Activated CD8-positive, alpha-beta memory T cell treated with anti-CD3 and anti-CD28 coated beads for 36 hours (primary cell): Measurements from ENCODE around the gene LKAAEAR1. TPM values are rescaled to one million over a fixed set of nuclear protein-coding genes. Genes with fewer than 3 reads are reported as not detected.
"Not testable (repeated sequence)": the region's sequence is repeated elsewhere in the genome, so short reads cannot be mapped to it uniquely, and the experiment has no call there.

Source experiments
- CTCF ChIA-PET: fragments of 350-600 bp; sonication (Branson Sonifier 250); formaldehyde crosslinking; loops from one replicate; lab custom pipeline; 2021; ENCODE audit warnings: antibody characterized with exemption; lab: Charles Lee
- POLR2A ChIA-PET: fragments of 350-600 bp; sonication (Branson Sonifier 250); formaldehyde crosslinking; loops from one replicate; lab custom pipeline; 2021; ENCODE audit warnings: antibody characterized with exemption; lab: Charles Lee
- total RNA-seq, 2 experiments: library from RNA; stranded (reverse); gene quantifications; one replicate each; pipeline ENCODE4 v1.2.3, GENCODE V29; 2021

The LKAAEAR1 gene
- total RNA-seq, 2 experiments from 2014 or later, result 0.42 TPM; not detected in 1

- CTCF ChIA-PET, result interaction anchor here (0.7 to 4.9 kb wide), 10 partner anchors 12 to 564 kb away, joined by 3 to 27 read pairs (median 4); partner anchors contain the start of genes LKAAEAR1, OPRL1 and RGS19
- POLR2A ChIA-PET, result no interaction called here
Observed at GRCh38 chr20:64101731-64102621, 17.8 kb upstream of the LKAAEAR1 start.

DNA sequence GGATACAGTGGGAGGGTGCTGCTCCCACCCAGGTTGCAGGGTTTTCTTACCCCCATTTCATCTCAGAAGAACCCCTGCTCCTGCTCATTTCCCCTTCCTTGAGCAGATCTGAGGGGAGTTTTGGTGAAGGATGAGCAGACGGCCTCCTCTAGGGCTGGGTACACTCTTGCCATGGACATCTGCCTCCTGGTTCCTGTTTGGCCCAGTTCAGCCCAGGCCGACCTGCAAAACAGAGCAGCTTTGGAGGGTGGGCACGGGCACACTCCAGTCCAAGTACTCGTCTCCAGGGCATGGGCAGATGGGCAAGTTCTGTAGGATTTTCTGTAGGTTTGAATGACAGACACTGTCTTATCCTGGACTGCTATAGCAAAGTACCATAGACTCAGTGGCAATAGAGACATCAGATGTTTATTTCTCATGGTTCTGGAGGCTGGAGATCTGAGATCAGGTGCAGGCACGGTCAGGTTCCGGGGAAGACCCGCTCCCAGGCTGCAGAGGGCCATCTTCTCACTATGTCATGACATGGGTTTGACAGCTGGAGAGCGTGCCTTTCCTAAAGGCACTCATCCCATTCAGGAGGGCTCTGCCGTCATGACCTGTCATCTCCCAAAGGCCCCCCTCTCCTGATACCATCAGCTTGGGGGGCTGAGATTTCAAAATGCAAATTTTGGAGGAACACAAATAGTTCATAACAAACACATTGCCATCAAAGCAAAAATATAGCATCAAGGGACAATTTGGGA lies 16.9 kb upstream of the LKAAEAR1 start:
- ChIA-PET POLR2A (no interaction called here), CTCF (interaction anchor here (0.7 to 4.9 kb wide), 5 partner anchors 16 to 21 kb away, joined by 3 to 27 read pairs (median 3); partner anchors contain the start of genes OPRL1 and RGS19)

DNA sequence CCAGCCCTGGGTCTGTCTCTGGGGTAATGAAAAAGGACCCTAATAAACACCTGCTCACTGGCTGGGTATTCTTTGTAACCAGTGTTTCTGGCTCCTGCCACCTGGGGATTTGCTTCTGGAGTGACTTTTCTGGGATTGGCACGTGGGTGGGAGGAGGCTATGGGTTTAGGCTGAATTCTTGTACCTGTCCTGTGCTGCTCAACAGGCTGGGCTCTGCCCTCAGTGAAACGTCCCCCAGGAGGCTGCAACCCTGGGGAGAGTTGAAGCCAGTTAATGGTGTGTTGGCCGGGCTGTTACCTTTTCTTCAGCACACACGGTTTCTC lies 16.3 kb upstream of the LKAAEAR1 start:
- CTCF ChIA-PET, result interaction anchor here (4.9 kb wide), 1 partner anchor 20 kb away, joined by 27 read pairs; no protein-coding TSS in a partner anchor

GRCh38 chr20:64099880-64100565 lies 15.8 kb upstream of the LKAAEAR1 start:
- ChIA-PET POLR2A (no interaction called here), CTCF (interaction anchor here (1.2 to 4.9 kb wide), 3 partner anchors 8 to 61 kb away, joined by 3 to 27 read pairs (median 4); no protein-coding TSS in a partner anchor)

More for the DNA sequence above, 16.3 kb upstream of the LKAAEAR1 start:
- POLR2A ChIA-PET, result no interaction called here

GRCh38 chr20:64099086-64099786 lies 15.0 kb upstream of the LKAAEAR1 start:
- ChIA-PET POLR2A (no interaction called here), CTCF (interaction anchor here (1.0 to 4.9 kb wide), 4 partner anchors 9 to 60 kb away, joined by 3 to 27 read pairs (median 4); no protein-coding TSS in a partner anchor)

DNA sequence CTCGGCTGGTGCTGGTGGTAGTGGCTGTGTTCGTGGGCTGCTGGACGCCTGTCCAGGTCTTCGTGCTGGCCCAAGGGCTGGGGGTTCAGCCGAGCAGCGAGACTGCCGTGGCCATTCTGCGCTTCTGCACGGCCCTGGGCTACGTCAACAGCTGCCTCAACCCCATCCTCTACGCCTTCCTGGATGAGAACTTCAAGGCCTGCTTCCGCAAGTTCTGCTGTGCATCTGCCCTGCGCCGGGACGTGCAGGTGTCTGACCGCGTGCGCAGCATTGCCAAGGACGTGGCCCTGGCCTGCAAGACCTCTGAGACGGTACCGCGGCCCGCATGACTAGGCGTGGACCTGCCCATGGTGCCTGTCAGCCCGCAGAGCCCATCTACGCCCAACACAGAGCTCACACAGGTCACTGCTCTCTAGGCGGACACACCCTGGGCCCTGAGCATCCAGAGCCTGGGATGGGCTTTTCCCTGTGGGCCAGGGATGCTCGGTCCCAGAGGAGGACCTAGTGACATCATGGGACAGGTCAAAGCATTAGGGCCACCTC lies 14.3 kb upstream of the LKAAEAR1 start:
- CTCF ChIA-PET, result interaction anchor here (1.0 to 4.9 kb wide), 2 partner anchors 22 to 36 kb away, joined by 3 to 27 read pairs; no protein-coding TSS in a partner anchor
- POLR2A ChIA-PET, result no interaction called here

DNA sequence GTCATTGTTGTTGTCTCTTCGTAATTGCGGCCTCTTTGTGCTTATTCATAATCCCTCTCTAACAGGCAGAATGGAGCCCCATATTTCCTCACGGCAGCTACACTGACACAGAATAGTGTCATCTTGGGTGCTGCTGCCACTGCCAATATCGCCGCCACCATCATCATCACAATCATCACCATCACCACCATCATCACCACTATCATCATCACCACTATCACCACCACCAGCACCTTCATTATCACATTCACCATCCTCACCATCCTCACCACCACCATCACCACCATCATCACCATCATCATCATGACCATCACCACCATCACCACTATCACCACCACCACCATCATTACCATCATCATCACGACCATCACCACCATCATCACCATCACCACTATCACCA lies 12.3 kb upstream of the LKAAEAR1 start:
- POLR2A ChIA-PET, result no interaction called here
- CTCF ChIA-PET, result interaction anchor here (1.1 kb wide), 1 partner anchor 13 kb away, joined by 3 read pairs; the partner anchor contains the start of gene LKAAEAR1

- CTCF ChIA-PET, result interaction anchor here (1.1 kb wide), 1 partner anchor 12 kb away, joined by 3 read pairs; the partner anchor contains the start of gene LKAAEAR1
Observed at GRCh38 chr20:64095927-64096326, 11.7 kb upstream of the LKAAEAR1 start.

GRCh38 chr20:64095455-64095854 lies 11.3 kb upstream of the LKAAEAR1 start:
- ChIA-PET POLR2A (no interaction called here), CTCF (no interaction called here)

More at GRCh38 chr20:64095927-64096326, 11.7 kb upstream of the LKAAEAR1 start:
- POLR2A ChIA-PET, result no interaction called here

GRCh38 chr20:64093013-64093503 lies 8.9 kb upstream of the LKAAEAR1 start:
- CTCF ChIA-PET, result no interaction called here
- POLR2A ChIA-PET, result no interaction called here

DNA sequence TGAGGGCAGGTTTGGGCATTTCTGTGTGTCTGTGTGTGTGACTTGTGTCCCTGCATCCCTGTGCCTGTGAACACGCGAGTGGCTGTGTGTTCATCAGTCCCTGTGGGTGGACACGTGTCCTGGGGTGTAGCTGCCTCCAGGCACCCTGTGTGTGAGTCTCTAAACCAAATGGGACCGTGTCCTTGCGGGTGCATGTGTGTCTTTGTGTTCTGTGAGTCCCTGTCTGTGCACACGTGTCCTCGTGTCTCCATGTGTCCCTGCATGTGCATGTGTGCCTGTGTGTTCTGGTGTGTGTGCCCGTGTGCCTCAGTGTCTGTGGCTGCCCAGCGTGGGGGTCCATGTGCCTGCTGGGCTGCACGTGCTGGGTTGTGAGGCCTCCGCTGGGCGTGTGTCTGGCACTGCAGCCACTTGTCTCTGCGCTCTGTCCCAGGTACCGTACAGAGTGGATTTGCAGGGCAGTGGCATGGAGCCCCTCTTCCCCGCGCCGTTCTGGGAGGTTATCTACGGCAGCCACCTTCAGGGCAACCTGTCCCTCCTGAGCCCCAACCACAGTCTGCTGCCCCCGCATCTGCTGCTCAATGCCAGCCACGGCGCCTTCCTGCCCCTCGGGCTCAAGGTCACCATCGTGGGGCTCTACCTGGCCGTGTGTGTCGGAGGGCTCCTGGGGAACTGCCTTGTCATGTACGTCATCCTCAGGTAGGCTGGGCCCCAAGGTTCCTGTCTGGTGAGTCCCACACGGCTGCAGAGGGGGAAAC lies 8.2 kb upstream of the LKAAEAR1 start:
- ChIA-PET POLR2A (no interaction called here), CTCF (interaction anchor here (0.6 kb wide), 1 partner anchor 28 kb away, joined by 3 read pairs; no protein-coding TSS in a partner anchor)

- ChIA-PET CTCF (no interaction called here), POLR2A (no interaction called here)
Observed at GRCh38 chr20:64091770-64092169, 7.6 kb upstream of the LKAAEAR1 start.

DNA sequence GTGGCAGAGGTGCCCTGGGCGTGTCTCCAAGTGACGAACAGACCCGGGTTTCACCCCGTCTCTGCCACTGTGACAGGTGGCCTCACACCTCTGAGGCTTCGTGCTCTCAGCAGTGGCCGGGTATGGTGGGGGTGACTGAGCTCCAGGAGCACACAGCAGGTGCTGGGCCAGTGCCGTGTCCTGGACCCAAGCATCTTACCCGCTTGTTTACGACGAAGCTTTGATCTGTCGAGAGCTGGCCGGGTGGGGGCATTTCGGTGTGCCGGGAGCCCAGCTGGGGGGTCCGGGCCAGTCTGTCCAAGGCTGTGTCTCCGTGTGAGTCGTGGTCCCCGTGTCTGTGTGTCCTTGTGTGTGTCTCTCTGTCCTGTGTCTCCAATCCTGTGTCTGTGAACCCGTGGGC lies 7.1 kb upstream of the LKAAEAR1 start:
- POLR2A ChIA-PET, result no interaction called here
- CTCF ChIA-PET, result no interaction called here

DNA sequence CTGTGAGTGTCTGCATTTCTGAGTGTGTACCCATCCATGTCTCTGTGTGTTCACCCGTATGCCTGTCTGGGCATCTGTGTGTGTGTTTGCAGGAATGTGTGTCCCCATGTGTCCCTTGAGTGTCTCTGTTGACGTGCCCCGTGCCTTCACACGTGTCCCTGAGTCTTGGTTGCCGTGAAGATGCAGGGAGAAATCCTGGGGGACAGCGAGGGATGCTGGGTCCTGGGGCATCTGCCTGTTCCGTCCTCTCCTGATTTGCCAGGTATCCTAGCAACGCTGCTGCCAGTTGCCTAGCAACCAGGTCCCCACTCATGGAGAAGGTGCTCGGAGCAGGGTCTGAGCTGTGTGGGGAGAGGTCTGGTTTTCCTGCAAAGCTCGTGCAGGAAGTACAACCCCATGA lies 6.0 kb upstream of the LKAAEAR1 start:
- CTCF ChIA-PET, result interaction anchor here (1.3 to 1.4 kb wide), 2 partner anchors 12 to 30 kb away, joined by 4 to 8 read pairs; no protein-coding TSS in a partner anchor
- POLR2A ChIA-PET, result no interaction called here

DNA sequence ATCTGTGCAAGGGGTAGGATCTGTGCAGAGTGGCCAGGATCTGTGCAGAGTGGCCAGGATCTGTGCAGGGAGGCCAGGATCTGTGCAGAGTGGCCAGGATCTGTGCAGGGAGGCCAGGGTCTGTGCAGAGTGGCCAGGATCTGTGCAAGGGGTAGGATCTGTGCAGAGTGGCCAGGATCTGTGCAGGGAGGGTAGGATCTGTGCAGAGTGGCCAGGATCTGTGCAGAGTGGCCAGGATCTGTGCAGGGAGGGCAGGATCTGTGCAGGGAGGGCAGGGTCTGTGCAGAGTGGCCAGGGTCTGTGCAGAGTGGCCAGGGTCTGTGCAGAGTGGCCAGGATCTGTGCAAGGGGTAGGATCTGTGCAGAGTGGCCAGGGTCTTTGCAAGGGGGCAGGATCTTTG lies 4.4 kb upstream of the LKAAEAR1 start:
- POLR2A ChIA-PET, result not testable (repeated sequence)
- CTCF ChIA-PET, result interaction anchor here (1.4 kb wide), 1 partner anchor 32 kb away, joined by 8 read pairs; no protein-coding TSS in a partner anchor

DNA sequence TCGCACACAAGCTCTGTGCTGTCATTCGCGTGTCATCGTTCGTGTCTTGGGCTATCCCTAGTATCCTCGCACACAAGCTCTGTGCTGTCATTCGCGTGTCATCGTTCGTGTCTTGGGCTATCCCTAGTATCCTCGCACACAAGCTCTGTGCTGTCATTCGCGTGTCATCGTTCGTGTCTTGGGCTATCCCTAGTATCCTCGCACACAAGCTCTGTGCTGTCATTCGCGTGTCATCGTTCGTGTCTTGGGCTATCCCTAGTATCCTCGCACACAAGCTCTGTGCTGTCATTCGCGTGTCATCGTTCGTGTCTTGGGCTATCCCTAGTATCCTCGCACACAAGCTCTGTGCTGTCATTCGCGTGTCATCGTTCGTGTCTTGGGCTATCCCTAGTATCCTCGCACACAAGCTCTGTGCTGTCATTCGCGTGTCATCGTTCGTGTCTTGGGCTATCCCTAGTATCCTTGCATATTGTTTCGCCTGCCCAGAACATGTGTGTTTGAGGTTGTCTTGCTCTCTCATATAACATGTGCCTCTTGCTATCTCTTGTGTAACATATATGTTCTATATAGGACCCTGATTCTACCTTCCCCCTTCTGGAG lies 3.1 kb upstream of the LKAAEAR1 start:
- POLR2A ChIA-PET, CTCF ChIA-PET: not testable (repeated sequence)

DNA sequence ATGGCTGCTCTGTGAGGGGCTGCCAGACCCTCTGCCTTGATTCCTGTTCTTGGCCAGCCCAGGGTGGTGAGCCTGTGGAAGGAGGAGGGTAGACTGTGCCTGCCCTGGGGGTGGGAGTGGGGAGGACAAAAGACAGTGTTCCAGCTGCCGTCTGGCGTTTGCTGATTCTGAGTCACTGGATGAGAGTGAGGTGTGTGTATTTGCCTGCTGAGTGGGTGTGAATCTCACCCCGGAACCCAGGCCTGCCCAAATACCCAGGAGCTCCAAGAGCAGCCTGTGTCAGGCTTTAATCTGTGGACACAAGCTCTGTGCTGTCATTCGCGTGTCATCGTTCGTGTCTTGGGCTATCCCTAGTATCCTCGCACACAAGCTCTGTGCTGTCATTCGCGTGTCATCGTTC lies 2.6 kb upstream of the LKAAEAR1 start:
- CTCF ChIA-PET, result no interaction called here
- POLR2A ChIA-PET, result no interaction called here
